ENCODE data around the gene MT3. TPM values are rescaled to one million over a fixed set of nuclear protein-coding genes. Genes with fewer than 3 reads are reported as not detected.

Gene MT3
- total and polyA plus RNA-seq, 9 of the 15 experiments (the other 6 are each of a cell fraction or from before 2014, with no cell fraction given), result not detected

DNA sequence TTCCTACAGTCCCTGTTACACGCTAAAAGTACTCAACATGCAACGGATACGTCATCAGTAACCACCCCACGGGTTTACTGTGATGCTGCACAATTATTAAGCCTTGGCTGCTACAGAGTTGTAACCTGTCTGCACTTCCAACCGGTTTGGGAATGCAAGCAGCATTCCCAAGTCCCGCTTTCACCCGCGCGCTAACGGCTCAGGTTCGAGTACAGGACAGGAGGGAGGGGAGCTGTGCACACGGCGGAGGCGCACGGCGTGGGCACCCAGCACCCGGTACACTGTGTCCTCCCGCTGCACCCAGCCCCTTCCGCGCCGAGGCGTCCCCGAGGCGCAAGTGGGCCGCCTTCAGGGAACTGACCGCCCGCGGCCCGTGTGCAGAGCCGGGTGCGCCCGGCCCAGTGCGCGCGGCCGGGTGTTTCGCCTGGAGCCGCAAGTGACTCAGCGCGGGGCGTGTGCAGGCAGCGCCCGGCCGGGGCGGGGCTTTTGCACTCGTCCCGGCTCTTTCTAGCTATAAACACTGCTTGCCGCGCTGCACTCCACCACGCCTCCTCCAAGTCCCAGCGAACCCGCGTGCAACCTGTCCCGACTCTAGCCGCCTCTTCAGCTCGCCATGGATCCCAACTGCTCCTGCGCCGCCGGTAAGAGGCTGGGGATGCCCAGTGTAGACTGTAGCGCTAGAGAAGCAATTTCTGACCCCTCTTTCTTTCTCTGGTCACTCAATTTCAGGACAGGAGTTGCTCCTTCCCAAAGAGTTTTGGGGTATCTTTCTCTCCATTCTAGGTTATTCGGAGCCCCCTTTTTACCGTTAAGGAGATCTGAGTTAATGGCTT lies 18.9 kb downstream of the MT3 start, which contains the start of gene MT2A (continued):
- TF ChIP-seq NFRKB (IDR thresholded peaks at IDR 0.05; ENCODE audit: low read depth), result no peak
- peak; percentile 28; the same call in 1 of the 2 replicates for TF ChIP-seq ZNF75A (CRISPR knock-in tag; IDR thresholded peaks at IDR 0.05)
- no peak for TF ChIP-seq SMAD2 (IDR thresholded peaks at IDR 0.05; ENCODE audit: low read depth, low read length)
- no peak for TF ChIP-seq ARID3A (IDR thresholded peaks at IDR 0.05; ENCODE audit: borderline replicate concordance, low read depth, low read length)
- TF ChIP-seq ZBTB1 (CRISPR knock-in tag; IDR thresholded peaks at IDR 0.05; ENCODE audit: borderline replicate concordance, low read depth), result no peak
- TF ChIP-seq KDM5B (IDR thresholded peaks at IDR 0.05; ENCODE audit: insufficient replicate concordance, low read depth, low read length), result peak; percentile 69
- TF ChIP-seq PHF8 (IDR thresholded peaks at IDR 0.05; ENCODE audit: borderline replicate concordance, low read length), result peak; percentile 83; the same call in 1 of the 2 replicates
- TF ChIP-seq NFATC3 (IDR thresholded peaks at IDR 0.05), result no peak
- no peak for TF ChIP-seq ZNF589 (CRISPR knock-in tag; IDR thresholded peaks at IDR 0.05; ENCODE audit: low read depth)
- no peak for TF ChIP-seq NR3C1 (CRISPR knock-in tag; IDR thresholded peaks at IDR 0.05)
- TF ChIP-seq POLR2AphosphoS5 (IDR thresholded peaks at IDR 0.05; ENCODE audit: control insufficient read depth, insufficient read depth, low read depth, low read length), result peak; percentile 39
- no peak for TF ChIP-seq TCF7L2 (IDR thresholded peaks at IDR 0.05; ENCODE audit: low read depth, low read length)
- no peak for TF ChIP-seq TSC22D4 (tag; IDR thresholded peaks at IDR 0.05)
- TF ChIP-seq, protein P1, sequence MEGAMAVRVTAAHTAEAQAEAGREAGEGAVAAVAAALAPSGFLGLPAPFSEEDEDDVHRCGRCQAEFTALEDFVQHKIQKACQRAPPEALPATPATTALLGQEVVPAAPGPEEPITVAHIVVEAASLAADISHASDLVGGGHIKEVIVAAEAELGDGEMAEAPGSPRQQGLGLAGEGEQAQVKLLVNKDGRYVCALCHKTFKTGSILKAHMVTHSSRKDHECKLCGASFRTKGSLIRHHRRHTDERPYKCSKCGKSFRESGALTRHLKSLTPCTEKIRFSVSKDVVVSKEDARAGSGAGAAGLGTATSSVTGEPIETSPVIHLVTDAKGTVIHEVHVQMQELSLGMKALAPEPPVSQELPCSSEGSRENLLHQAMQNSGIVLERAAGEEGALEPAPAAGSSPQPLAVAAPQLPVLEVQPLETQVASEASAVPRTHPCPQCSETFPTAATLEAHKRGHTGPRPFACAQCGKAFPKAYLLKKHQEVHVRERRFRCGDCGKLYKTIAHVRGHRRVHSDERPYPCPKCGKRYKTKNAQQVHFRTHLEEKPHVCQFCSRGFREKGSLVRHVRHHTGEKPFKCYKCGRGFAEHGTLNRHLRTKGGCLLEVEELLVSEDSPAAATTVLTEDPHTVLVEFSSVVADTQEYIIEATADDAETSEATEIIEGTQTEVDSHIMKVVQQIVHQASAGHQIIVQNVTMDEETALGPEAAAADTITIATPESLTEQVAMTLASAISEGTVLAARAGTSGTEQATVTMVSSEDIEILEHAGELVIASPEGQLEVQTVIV (CRISPR knock-in tag; IDR thresholded peaks at IDR 0.05; ENCODE audit: borderline replicate concordance), result no peak
- no peak for TF ChIP-seq CBX2 (IDR thresholded peaks at IDR 0.05; ENCODE audit: insufficient read depth, low read length, poor library complexity, severe bottlenecking)
- TF ChIP-seq ZNF644 (tag; IDR thresholded peaks at IDR 0.05; ENCODE audit: low read depth), result no peak
- no peak for TF ChIP-seq ZNF175 (CRISPR knock-in tag; IDR thresholded peaks at IDR 0.05; ENCODE audit: low read depth)
- no peak for TF ChIP-seq PRMT5 (CRISPR knock-in tag; IDR thresholded peaks at IDR 0.05)
- TF ChIP-seq ZHX1 (conservative IDR thresholded peaks at IDR 0.05; ENCODE audit: low read length), result no peak
- no peak for TF ChIP-seq KHSRP (IDR thresholded peaks at IDR 0.05)
- TF ChIP-seq NR2C1 (IDR thresholded peaks at IDR 0.05), result no peak
- no peak for TF ChIP-seq NR2C1 (tag; IDR thresholded peaks at IDR 0.05)
